ENCODE data around the gene CIT.

DNA sequence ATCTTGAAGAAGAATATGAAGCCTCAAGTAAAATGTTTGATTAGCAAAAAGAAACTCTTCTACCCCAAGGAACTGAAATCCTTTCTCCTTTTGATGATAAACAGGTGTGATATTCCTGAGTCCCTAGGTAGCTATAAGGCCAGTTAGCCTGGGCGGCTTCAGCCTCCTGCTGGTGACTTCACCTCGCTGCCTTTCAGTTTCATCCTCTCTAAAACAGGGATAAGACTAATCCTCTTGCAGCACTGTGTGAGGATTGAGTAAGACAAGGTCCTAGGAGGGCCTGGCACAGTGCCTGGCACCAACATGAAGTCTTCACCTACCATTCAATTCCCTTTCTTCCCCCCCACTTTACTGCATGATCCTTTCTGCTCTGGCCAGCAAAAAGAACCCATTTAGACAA lies 42.1 kb downstream of the CIT start:
- TF ChIP-seq CTCF (IDR thresholded peaks at IDR 0.05) (no peak), POLR2A (IDR thresholded peaks at IDR 0.05) (no peak), POLR2AphosphoS5 (IDR thresholded peaks at IDR 0.05; ENCODE audit: insufficient read depth in 1 of 2, low read depth in 1 of 2) (no peak)

All from vagina (tissue), 2 donors.